Kidney capillary endothelial cell (primary cell): ENCODE data around the gene CCDC197.

Experiments
- DNase-seq: peaks from one replicate; pipeline ENCODE4 v3.0.0-alpha.2; 2018; ENCODE audit warnings: low spot score

CCDC197 gene

DNA sequence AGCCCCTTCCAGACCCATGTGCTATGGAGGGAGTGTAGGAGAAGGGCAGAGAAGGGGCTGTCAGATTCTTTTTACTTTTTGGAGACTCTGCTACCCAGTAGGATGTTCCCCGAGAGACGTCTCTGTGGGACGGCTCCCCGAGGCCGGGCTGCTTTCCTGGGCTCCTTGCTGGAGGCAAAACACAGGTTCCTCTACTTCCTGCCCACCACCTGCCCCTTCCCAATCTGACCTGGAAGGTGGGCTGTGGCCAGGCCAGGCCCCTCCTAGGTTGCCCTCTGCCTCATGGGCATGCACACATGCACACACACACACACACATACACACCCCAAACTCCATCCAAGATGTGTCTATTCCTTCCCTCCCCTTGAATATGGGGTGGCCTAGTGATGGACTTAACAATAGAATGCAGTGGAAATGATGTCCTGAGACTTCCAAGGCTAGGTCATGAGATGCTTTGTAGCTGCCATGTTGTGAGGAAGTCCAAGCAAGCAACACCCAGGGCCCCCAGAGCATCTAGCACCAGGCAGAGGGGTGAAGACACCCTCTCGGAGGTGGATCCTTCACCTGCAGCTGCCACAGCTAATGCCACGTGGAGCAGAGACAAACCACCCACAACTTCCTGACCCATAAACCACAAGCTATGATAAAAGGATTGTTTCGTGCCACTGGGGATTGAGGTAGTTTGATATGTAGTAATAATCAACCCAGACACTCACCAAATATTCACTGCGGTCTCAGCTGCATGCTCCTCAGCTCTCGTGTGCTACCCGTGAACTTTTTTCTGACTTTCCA is 19.1 kb upstream of the CCDC197 start:
- no peak for DNase-seq

DNA sequence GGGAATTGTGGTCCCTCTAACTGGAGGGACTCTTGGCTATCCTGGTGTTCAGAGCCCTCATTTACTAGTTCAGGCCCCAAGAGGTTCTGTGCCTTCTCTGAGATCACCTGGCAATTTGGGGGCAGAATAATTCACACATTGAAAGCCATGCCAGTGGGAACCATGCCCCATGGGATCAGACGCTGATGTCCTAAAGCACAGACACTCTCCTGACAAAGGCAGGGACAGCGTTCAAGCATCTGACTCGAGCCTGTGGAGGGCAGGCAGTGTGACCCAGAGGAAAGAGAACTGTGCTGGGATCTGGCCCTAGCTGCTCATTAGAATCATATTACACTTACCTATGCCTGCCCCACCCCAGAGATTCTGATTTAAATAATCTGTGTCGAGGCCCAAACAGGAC is 18.4 kb upstream of the CCDC197 start:
- DNase-seq = no peak

DNA sequence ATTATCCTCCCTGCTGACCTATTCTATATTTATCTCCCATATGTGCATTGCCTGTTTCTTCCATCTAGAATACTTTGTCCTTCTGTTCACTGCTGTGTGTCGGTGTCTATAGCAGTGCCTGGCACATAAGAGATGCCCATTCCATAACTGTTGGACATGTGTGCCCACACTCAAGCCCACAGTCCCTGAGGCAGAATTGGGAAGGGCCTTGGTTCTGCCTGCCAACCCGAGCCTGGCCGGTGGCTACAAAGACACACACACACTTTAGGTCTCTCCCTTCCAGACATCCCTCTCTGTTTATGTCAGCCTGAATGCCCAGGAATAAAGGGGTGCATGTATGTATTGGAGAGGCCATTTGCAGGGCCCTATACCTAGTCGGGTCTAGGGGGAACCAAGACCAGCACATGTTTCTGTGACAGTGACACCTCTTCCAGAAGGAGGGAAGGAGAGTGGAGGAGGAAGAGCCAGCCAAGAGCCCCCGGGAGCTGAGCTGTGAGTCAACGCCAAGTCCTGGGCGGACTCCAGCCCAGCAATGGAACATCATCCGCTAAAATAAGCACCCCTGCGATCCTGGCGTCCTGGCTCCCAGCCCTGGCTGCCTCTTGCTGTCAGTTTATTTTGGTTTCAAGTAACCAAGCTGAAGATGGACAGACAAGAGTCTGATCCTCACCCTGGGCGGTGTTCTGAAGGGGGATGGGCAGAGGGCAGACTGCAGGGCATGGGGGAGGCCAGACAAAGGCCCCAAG is 16.5 kb upstream of the CCDC197 start:
- DNase-seq = no peak

DNA sequence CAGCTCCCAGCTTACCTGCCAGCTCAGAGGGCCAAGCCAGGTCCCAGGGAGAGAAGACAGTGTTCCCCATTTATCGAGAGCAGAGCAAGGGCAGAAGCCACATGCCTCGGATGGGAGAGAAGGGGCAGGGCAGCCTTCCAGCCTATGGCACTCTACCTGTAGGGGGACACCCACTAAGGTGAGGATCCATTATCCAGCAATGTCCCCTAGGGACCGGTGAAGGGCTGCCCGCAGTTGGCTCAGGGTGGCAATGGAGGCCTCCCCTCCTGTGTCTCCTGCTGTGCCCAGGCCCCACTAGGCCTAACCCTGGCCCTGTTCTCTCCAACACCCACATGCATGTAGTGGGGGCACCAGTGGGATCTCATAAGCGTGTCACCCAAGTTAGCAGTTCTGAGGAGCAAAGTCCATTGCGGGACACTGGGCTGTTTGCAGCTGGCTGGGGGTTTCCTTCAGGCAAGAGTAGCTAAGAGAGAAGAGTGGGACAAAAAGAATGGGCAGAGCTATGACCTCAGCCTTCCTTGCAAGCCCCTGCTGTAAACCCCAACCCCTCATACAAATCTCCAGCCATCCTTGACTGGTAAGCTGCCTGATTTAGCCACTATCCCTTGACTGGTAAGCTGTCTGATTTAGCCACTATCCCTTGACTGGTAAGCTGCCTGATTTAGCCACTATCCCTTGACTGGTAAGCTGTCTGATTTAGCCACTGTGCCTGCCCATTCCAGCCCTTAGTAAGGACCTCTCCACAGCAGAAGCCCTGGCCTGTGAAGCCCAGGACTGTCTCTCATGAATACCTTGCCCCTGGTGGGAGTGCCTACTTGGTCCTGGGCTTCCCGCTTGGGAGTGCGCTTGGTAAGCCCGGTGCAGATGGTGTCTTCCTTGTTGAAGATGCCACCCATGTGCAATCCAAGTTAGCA is 15.5 kb upstream of the CCDC197 start:
- DNase-seq = no peak

DNA sequence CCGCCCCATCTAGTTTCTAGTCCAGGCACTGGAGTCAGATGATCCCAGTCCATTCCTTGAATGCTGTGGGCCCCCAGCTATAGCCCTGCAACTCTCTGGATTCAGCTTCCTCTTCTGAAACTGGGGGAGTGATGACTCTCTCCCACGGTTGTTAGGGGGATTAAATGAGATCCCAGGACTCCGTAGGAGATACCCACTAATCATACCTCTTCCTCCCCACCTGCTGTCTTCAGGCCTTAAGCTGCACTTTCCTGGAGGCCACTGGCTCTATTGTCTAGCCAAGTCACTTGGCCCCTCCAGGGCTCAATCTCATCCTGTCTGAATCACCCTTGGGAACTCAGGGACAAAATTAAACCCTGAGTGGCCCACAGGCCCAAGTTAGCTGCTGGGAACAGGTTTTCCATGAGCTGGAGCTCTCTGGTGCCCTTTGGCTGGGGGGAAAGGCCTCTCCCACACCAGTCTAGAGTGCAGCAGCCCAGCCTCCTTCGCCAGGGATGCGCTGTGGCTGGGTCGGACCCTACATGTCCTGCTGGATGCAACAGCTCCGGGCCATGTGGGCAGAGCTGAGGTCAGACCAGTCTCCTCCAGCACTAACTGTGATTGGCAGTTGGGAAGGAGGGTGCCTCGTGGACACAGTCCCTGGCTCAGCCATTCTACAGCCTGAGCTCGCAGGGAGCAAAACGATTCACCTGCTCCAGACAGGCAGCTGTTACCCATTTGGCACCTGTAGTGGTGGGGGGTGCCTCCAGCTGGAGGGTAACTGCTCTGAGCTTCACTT is 14.7 kb upstream of the CCDC197 start:
- DNase-seq = no peak

DNA sequence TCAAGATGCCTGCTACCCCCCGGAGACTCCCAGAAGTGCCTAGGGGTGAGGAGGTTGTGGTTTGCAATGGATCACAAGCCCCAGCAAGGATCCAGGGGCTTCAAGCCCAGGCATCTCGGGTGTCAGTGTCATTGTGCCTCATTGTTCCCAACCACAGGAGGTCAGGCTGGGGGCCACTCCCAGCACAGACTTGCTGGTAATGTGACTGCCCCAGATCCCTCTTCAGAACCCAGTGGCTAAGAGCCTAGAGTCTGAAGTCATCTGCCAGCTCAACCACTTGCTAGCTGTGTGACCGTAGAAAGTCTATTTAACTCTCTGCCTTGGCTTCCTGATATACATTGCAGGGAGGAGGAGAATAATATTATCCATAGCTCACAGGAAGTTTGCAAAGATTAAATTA is 13.0 kb upstream of the CCDC197 start:
- DNase-seq = no peak

DNA sequence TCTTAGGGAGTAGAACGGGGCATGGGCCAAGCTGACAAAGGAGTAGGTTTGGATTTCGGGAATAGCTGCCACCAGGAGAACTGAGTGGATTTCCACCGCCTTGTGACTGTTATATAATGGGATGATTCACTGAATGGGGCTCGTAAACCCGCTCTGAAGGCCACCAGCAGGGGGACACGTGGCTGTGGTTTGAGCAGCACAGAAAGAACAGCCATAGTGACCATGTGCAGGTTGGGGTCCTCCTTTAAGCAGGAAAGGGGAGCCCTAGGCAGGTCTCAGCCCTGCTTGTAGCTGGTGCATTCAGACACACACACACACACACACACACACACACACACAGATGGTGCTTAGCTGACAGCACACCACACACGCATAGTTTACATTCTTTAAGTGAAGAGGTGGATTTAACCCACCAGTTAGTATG is 12.1 kb upstream of the CCDC197 start:
- DNase-seq = no peak

DNA sequence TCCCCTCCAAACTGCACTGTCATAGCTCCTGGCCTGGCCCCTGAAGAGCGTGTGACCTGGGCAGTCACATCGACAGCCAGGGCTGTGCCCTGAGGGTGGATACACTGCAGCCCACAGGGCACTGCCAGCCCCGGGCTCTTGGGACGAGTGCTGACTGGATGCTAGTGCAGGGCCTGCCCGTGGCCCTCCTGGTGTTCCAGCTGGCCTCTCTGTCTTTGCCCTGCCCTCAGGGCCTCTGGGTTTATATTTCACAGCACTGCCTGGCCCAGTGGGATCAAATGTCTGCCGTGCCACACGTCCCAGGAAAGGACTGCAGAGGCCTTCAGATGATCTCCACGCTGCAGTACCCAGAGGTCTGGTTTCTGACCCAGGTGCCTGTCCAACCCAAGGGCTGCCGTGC is 10.1 kb upstream of the CCDC197 start:
- DNase-seq = no peak

DNA sequence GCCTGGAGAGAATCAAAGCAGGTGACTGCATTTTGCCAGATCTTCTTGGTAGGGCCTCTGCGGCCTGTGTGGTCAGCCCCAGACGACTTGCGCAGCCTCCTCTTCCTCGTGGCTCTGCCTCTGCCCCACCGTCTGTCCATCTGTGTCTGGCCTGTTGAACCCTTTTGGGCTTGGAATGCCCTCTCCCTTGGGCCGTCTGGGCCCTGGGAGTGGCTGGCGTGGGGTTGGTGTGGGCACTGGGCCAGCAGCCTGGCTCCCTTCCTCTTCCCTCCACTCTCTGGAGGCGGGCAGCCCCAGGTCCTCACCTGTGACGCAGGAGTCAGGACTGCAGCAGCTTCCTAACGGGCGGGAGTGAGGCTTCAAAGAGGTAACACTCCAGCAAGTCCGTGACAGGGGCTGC is 9.7 kb upstream of the CCDC197 start:
- no peak for DNase-seq

DNA sequence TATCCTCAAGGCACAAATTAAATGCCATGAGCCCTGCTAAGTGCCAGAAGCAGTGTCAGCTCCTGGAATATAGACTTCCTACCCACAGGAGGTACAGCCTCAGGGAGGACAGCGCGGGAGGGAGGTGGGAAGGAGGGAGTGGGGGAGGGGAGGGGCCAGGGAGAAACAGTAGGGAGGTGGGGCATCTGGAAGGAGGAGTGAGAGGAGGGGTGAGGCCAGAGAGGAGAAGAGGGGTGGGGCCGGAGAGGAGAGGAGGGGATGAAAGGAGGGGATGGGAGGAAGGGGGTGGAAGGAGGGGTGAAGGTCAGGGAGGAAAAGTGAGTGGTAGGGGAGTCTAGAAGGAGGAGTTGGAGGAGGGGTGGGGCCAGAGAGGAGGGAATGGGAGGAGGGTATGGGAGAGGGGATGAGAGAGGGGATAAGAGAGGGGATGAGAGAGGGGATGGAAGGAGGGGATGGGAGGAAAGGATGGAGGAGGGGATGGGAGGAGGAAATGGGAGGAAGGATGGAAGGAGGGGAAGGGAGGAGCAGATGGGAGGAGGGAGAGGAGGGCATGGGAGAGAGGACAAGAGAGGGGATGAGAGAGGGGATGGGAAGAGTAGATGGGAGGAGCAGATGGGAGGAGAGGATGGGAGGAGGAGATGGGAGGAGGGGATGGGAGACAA is 9.2 kb upstream of the CCDC197 start:
- DNase-seq = no peak

DNA sequence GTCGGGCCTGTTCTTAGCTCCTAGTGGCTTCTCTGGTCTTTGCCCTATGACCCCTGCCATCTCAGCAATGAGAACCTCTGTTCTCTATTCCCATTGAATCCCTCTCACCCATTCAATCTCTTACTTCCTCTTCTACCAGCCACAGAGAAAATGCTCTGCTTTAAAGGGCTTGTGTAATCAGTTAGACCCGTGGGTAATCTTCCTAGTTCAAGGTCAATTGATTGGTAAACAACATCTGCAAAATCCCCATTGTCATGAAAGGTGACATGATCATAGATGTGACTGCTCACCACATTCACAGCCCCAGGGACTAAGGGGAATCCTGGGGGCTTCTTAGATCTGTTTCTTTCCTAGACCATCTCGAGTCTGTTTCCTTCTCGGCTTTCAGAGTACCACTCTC is 7.2 kb upstream of the CCDC197 start:
- DNase-seq = no peak

DNA sequence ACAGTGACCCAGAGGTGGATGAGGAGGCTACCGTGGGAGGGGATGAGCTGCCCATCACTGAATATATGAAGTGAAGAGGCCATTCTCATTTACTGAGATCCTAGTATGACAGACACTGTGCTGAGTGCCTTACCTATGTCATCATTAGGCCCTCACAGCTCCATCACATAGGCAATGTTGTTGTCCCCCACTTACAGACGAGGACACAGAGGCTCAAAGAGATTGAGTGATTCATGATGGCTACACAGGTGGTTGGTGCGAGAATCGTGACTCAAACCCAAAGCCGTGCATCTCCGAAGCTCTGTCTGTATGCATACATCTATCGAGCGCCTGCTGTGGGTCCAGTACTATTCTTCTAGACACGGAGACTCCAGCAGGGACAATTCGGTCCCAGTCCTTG is 5.9 kb upstream of the CCDC197 start:
- DNase-seq = no peak

DNA sequence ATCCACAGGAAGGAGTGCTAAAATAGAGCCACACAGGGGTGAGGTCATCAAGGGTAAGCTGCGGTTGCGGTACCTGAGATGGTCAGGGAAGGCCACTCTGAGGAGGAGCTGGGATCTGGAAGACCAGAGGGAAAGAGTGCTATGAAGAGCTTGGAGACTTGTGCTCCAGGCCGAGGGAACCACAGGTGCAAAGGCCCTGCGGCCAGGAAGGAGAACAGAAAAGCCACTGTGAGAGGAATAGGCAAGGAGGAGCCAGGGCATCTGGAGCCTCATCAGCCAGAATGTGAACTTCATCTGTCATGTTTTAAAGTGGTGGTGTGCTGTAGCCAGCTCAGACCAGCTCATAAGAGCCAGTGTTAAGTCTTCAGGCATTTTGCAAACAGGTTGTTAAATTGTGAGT is 5.5 kb upstream of the CCDC197 start:
- no peak for DNase-seq

DNA sequence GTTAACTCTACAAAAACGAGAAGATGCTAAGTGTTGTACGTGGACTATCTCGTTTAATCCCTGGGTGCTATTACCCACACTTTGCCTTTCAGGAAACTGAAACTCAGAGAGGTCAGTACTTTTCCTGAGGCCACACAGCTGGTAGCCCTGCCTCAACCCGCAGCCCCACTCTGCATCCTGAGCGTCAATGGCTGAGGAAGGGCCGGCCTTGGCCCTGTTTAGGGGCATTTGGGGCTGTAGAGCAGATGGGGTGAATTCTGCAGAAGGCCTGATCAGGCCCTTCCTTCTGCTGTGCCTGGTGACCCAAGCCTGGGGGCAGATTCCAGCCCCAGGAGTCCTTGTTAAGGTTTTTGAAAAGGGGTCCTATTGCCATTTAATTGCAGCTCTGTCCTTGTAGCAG is 3.7 kb upstream of the CCDC197 start:
- no peak for DNase-seq

DNA sequence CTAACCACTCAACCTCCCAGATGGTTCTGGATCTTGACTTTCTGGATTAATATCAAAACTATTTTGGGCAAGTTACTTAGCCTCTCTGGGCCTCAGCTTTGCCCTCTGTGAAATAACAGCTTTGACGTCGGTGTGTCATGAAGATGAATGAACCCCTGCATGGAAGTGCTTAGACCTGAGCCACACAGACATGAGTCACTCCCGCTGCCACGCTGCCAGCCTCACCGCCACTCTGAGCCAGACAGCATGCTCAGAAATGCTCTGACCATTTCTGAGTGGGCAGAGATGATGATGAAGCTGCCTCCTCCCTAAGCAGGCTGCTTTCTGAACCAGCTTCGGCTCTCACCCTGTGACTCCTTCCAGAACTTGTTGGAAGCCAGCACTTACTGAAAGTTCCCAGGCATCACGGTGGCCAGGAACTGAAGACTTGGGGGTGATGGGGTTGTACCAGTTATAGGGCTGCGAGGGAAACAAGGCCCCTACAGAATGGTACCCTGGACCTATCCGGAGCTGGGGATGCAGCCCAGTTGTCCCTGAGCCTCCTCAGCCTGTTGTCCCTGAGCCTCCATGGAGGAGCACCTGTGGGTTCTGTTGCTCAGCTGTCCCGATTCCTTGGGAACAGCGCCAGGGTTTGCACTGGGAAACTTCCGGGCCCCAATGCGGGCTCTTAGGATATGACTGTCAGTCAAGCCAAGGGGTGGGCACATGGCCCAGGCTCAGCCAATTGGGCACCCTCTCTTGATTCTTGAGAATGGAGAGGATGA is 2.0 kb upstream of the CCDC197 start:
- no peak for DNase-seq

DNA sequence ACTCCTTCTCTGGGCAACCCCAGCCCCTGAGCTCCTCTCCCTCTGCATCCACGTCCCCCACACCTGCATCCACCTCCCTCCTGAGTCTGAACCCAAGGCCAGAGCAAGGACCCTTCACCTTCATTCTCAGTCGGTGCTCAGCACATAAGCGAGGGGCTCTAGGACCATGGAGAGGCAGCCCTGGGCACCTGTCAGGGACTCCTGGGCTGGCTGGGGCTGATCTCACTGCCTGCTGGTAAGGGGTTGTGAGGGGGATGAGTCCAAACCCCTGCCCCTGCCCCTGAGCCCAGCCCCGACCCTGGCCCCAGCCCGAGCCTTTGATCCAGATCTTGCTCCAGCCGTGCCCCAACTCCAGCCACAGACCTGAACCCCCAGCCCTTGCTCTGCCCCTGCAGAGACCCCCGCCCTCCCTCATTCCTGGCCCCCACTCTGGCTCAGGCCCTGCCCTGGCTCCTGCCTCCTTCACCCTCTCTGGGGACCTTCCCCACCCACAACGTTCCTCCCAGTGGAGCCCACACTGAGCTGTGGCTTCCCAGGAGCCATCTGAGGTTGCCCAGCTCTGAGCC is 888 bp upstream of the CCDC197 start:
- no peak for DNase-seq

DNA sequence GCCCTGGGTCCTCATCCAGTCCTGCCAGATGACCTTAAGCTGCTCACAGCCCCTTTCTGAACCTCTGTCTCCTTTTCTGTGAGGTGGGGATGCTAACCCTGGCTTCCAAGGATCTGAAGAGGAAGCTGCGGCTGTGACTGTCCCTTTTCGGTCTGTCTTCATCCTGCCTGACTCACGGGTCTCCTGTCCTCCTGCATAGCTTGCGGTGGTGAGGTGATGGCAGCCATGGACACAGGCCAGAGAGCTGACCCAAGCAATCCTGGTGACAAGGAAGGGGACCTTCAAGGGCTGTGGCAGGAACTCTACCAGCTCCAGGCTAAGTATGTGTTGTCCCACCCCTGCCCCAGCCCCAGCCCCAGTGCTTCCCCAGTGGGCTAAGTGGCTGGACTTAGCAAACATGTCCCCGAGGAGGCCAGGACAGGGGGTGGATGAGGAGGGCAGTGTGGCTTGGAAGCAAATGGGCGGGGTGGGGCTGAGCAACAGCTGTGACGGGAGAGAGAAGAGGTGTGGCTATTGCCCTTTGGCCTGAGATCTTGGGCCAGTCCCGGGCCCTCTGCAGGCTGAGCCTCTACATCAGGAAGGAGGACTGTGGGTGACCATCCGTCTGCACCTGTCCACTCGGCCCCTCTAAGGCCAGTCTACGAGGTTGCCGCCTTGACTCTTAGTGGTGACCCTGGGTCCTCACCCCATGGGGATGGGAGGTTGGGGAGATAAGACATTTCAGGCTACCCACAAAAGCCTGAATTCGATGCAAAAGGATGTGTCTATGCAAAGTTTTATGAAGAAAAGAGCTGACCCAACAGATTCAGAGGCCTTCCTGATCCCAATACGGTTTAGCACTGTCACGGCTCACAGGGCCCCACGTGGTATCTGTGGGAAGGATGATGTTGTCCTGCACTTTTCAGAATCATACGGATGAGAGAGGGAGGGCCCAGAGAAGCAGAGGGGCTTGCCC is 1.1 kb downstream of the CCDC197 start:
- DNase-seq = no peak

DNA sequence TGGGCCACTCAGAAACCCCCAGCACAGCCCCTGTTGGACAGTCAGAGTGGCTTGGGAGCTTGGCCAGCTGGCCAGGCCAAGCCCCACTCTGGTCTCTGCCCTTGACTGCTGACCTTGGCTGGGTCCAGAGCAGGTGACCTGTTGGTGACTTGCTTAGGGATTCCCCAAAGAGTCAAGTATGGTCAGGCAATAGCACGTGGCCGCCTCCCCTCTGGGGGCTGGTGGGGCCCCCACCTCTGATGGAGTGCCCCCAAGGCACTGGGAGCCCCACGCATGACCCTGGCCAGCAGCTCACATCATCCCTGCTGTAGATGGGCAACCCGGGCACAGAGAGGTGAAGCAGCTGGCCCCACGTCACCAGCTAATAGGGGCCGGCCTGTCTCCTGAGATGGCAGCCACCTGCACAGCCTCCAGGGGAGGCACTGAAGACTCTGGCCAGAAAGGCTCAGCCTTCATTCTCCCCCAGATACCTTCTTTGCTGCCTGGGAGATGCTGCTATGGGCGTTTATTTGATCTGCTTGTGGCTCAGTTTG is 1.8 kb downstream of the CCDC197 start:
- DNase-seq = no peak

DNA sequence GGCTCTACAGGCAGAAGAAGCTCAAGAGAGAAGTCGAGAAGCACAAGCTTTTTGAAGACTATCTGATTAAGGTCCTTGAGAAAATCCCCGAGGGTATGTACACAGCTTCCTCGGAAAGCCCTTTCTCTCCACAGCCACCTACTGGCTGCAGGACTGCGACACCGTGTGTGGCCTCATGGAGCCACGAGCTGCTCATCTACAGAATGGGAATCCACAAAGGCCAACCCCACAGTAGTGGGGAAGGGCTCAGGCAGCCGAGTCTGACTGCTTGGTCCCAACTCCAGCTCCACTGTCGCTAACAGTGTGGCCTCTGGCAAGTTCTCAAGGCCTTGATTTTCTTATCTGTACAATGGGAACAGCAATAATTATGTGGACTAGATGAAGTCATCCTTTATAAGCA is 2.5 kb downstream of the CCDC197 start:
- DNase-seq = no peak
